HepG2 (cell line): ENCODE measurements around the gene PCTP. TPM values are rescaled to one million over a fixed set of nuclear protein-coding genes. Genes with fewer than 3 reads are reported as not detected.
A peak's percentile ranks its signal among the peaks of the same experiment; 100 is the strongest.

Source experiments
- ELK4 ChIP-seq: sonication (generic); formaldehyde crosslinking; IDR thresholded peaks from 2 replicates; pipeline ENCODE4 v1.9.0; 2021; ENCODE audit warnings: missing genetic modification reagents, borderline replicate concordance
- HMGA1 ChIP-seq: sonication (generic); formaldehyde crosslinking; conservative IDR thresholded peaks from 2 replicates; pipeline ENCODE4 v1.4.0; 2020; ENCODE audit warnings: missing genetic modification reagents
- MED8 ChIP-seq: sonication (generic); formaldehyde crosslinking; IDR thresholded peaks from 2 replicates; pipeline ENCODE4 v1.8.1; 2023; ENCODE audit warnings: mild to moderate bottlenecking, missing genetic modification reagents; ENCODE audit not compliant: insufficient replicate concordance
- PBX3 ChIP-seq: sonication (generic); formaldehyde crosslinking; IDR thresholded peaks from 2 replicates; pipeline ENCODE4 v1.8.1; 2023; ENCODE audit warnings: missing genetic modification reagents, inconsistent platforms, borderline replicate concordance
- PHF8 ChIP-seq: sonication (generic); formaldehyde crosslinking; IDR thresholded peaks from 2 replicates; pipeline ENCODE4 v1.5.0; 2020; ENCODE audit warnings: missing genetic modification reagents
- SMAD9 ChIP-seq: sonication (generic); formaldehyde crosslinking; IDR thresholded peaks from 2 replicates; pipeline ENCODE4 v1.5.1; 2020; ENCODE audit warnings: mild to moderate bottlenecking, missing genetic modification reagents
- SNAPC4 ChIP-seq: sonication (generic); formaldehyde crosslinking; IDR thresholded peaks from 2 replicates; pipeline ENCODE4 v1.4.0; 2020; ENCODE audit warnings: mild to moderate bottlenecking, missing genetic modification reagents
- SOX5 ChIP-seq: IDR thresholded peaks from 2 replicates; pipeline ENCODE4 v1.6.1; 2016; ENCODE audit warnings: borderline replicate concordance
- SYNCRIP ChIP-seq: fragments of 200-400 bp; formaldehyde crosslinking; IDR thresholded peaks from 2 replicates; pipeline ENCODE4 v1.6.1; 2018; ENCODE audit warnings: mild to moderate bottlenecking, low read depth, low read length; ENCODE audit not compliant: insufficient read depth
- ZBED4 ChIP-seq: sonication (generic); formaldehyde crosslinking; IDR thresholded peaks from 2 replicates; pipeline ENCODE4 v1.4.0; 2020; ENCODE audit warnings: missing genetic modification reagents, borderline replicate concordance
- ZBTB39 ChIP-seq: sonication (generic); formaldehyde crosslinking; IDR thresholded peaks from 2 replicates; pipeline ENCODE4 v1.5.0; 2020; ENCODE audit warnings: missing genetic modification reagents
- ZNF296 ChIP-seq: sonication (generic); formaldehyde crosslinking; conservative IDR thresholded peaks from 2 replicates; pipeline ENCODE4 v1.5.0; 2020; ENCODE audit warnings: mild to moderate bottlenecking, missing genetic modification reagents
- ZNF460 ChIP-seq: sonication (generic); formaldehyde crosslinking; IDR thresholded peaks from 2 replicates; pipeline ENCODE4 v1.5.1; 2020; ENCODE audit warnings: missing genetic modification reagents, mild to moderate bottlenecking, borderline replicate concordance
- ZNF563 ChIP-seq: sonication (generic); formaldehyde crosslinking; IDR thresholded peaks from 2 replicates; pipeline ENCODE4 v1.8.0; 2022; ENCODE audit warnings: mild to moderate bottlenecking, moderate library complexity, missing genetic modification reagents
- ZSCAN22 ChIP-seq: sonication (generic); formaldehyde crosslinking; IDR thresholded peaks from 2 replicates; pipeline ENCODE4 v1.4.0; 2020; ENCODE audit warnings: mild to moderate bottlenecking, missing genetic modification reagents
- polyA plus RNA-seq, 8 experiments: library from polyadenylated mRNA; depleted of rRNA in 3 of 8; stranded (reverse) in 7 of 8; unstranded in 1 of 8; fragments of >200 nt; fragmentation: Illumina TruSeq in 4 of 8; extraction: Trizol in 4 of 8; gene quantifications; 2 replicates each; pipeline versions ENCODE4 v1.2.1 to v1.2.3, GENCODE V29; 2011 to 2016; ENCODE audit warnings: low read depth in 4 of 8, missing spikeins in 1 of 8, mixed read lengths in 1 of 8; ENCODE audit not compliant: insufficient read depth in 1 of 8
- total RNA-seq, 5 experiments: library from RNA; depleted of rRNA; stranded (reverse); fragments of >200 nt; fragmentation: Illumina TruSeq; extraction: Trizol; gene quantifications; 2 replicates each; pipeline ENCODE4 v1.2.3, GENCODE V29; 2016; ENCODE audit warnings: low read depth in 1 of 5

Gene PCTP
- total and polyA plus RNA-seq, 2 of the 13 experiments (the other 11 are each of a cell fraction or from before 2014, with no cell fraction given), result 37.1 to 50.7 TPM

GRCh38 chr17:55762086-55762858 is 11.4 kb downstream of the PCTP start (continued):
- TF ChIP-seq SYNCRIP (no peak), PHF8 (CRISPR knock-in tag) (no peak), ZBTB39 (no peak), MED8 (peak; percentile 51), SNAPC4 (CRISPR knock-in tag) (no peak), ELK4 (CRISPR knock-in tag) (no peak), ZNF296 (CRISPR knock-in tag) (no peak), PBX3 (CRISPR knock-in tag) (no peak), SMAD9 (CRISPR knock-in tag) (no peak), ZSCAN22 (CRISPR knock-in tag) (no peak), ZNF460 (CRISPR knock-in tag) (no peak), ZNF563 (no peak), ZBED4 (CRISPR knock-in tag) (no peak), SOX5 (CRISPR knock-in tag) (peak; percentile 56; the same call in 1 of the 2 replicates), HMGA1 (CRISPR knock-in tag) (no peak)
